ENCODE measurements around the gene PCDHAC1. TPM values are rescaled to one million over a fixed set of nuclear protein-coding genes. Genes with fewer than 3 reads are reported as not detected.
A peak's percentile ranks its signal among the peaks of the same experiment; 100 is the strongest.
"Not testable (repeated sequence)": the region's sequence is repeated elsewhere in the genome, so short reads cannot be mapped to it uniquely, and the experiment has no call there.

PCDHAC1 gene, protein sequence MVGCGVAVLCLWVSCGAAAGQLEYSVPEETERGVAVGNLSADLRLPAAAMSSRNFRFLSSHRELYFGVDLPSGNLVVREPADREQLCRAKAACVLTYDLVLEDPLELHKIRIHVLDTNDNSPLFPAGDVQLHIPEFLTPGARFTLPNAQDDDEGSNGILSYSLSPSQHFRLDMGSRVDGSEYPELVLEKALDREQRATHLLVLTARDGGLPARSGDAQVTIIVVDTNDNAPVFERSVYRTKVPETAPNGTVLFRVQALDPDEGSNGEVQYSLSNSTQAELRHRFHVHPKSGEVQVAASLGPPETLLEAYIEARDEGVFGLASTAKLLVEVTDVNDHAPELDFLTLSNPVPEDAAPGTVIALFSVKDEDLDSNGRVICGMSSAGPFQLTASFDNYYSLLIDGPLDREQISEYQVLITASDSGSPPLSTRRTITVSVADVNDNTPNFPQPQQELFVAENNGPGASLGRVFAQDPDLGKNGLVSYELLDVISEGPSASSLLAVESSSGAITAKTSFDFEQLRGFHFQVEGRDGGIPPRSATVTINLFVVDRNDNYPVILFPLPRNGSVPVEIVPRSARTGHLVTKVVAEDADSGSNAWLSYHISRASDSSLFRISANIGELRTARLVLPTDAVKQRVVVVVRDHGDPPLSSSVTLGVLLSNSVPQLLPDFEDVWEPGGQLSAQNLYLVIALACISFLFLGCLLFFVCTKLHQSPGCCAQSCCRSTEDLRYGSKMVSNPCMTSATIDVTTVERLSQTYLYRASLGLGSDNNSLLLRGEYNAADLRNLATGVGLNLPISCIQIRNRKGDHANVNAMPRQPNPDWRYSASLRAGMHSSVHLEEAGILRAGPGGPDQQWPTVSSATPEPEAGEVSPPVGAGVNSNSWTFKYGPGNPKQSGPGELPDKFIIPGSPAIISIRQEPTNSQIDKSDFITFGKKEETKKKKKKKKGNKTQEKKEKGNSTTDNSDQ
- total RNA-seq (2014; rRNA removed) = not detected in 2 replicates
- not detected for polyA plus RNA-seq (2012)

DNA sequence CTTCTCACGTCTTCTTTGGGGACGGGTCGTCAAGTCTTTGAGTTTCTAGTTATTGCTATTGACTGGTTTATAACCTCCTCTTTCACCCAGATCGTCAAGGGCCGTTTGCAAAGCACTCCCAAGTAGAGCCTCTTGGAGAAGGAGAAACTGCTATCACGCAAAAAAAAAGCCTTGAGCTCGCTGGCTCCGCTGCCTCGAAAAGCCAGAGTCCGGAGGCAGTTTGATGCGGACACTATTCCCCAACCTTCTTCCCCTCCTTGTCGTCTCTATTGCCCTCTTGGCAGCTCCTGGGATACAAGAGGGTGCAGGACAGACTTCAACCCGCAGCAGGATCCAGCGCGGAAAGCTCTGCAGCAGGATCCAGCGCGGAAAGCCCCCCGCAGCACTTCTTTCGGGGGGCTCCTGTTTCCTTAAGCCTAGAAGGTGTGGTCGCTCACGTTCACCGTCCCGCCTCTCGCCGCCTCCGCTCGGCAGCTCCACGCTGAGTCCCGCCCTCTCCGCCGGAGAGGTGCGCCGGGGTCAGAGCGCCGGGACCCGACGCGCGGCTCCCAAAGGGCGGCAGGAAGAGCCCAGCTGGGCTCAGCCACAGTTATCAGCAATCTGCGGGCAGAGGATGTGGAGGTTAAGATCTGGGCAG, at the start of gene PCDHAC1:
Gene PCDHAC1 (plus strand): TSS at position 494 of the 637 bp plus-strand sequence. CDS start 594 bp downstream, outside the sequence.
- DNase-seq (ENCODE audit: low read depth) = no peak

DNA sequence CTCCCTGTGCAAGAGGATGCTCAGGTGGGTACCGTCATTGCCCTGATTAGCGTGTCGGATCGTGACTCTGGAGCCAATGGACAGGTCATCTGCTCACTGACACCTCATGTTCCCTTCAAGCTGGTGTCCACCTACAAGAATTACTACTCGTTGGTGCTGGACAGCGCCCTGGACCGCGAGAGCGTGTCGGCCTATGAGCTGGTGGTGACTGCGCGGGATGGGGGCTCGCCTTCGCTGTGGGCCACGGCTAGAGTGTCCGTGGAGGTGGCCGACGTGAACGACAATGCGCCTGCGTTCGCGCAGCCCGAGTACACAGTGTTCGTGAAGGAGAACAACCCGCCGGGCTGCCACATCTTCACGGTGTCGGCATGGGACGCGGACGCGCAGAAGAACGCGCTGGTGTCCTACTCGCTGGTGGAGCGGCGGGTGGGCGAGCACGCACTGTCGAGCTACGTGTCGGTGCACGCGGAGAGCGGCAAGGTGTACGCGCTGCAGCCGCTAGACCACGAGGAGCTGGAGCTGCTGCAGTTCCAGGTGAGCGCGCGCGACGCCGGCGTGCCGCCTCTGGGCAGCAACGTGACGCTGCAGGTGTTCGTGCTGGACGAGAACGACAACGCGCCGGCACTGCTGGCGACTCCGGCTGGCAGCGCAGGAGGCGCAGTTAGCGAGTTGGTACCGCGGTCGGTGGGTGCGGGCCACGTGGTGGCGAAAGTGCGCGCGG, 49.4 kb upstream of the PCDHAC1 start:
- DNase-seq (ENCODE audit: low read depth) = not testable (repeated sequence)

DNA sequence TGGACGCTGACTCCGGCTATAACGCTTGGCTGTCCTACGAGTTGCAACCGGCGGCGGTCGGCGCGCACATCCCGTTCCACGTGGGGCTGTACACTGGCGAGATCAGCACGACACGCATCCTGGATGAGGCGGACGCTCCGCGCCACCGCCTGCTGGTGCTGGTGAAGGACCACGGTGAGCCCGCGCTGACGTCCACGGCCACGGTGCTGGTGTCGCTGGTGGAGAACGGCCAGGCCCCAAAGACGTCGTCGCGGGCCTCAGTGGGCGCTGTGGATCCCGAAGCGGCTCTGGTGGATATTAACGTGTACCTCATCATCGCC, 48.9 kb upstream of the PCDHAC1 start:
- no peak for DNase-seq (ENCODE audit: low read depth)

DNA sequence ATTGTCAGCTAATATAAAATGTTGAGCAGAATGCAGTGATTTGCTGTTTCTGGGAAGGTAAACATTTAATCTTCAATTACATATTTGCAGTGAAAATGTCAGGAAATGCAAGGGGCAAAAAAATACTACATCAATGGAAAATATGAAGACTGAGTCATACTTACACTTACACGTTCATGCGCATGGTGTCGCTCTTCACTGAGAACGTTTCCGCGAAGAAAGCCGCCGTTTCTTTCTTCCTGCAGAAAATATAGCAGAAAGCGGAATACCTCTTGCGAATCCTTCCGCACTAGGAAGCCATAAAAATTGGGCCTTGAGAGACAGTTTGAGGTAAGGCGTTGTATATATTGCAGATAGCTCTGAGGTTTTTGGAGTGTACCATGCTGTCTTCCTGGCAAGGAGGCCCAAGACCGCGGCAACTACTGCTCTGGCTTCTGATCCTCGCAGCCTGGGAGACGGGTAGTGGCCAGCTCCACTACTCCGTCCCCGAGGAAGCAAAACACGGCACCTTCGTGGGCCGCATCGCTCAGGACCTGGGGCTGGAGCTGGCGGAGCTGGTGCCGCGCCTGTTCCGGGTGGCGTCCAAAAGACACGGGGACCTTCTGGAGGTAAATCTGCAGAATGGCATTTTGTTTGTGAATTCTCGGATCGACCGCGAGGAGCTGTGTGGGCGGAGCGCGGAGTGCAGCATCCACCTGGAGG, 44.1 kb upstream of the PCDHAC1 start, which contains the start of gene PCDHA13:
Gene PCDHA13 (plus strand): TSS at position 236 of the 702 bp plus-strand sequence. CDS start 145 bp downstream, at position 381.
- no peak for DNase-seq (ENCODE audit: low read depth)

DNA sequence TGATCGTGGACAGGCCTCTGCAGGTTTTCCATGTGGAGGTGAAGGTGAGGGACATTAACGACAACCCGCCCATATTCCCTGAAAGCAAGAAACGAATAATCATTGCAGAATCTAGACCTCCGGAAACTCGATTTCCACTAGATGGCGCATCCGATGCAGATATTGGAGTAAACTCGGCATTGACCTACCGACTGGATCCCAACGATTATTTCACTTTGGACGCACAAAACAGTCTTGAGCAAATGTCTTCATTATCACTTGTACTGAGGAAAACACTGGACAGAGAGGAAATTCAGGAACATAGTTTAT, 43.6 kb upstream of the PCDHAC1 start:
- peak; percentile 5 for DNase-seq (ENCODE audit: low read depth)

DNA sequence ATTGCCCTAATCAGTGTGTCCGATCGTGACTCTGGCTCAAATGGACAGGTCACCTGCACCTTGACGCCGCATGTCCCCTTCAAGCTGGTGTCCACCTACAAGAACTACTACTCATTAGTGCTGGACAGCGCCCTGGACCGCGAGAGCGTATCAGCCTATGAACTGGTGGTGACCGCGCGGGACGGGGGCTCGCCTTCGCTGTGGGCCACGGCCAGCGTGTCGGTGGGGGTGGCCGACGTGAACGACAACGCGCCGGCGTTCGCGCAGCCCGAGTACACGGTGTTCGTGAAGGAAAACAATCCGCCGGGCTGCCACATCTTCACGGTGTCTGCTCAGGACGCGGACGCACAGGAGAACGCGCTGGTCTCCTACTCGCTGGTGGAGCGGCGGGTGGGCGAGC, 42.7 kb upstream of the PCDHAC1 start:
- no peak for DNase-seq (ENCODE audit: low read depth)

DNA sequence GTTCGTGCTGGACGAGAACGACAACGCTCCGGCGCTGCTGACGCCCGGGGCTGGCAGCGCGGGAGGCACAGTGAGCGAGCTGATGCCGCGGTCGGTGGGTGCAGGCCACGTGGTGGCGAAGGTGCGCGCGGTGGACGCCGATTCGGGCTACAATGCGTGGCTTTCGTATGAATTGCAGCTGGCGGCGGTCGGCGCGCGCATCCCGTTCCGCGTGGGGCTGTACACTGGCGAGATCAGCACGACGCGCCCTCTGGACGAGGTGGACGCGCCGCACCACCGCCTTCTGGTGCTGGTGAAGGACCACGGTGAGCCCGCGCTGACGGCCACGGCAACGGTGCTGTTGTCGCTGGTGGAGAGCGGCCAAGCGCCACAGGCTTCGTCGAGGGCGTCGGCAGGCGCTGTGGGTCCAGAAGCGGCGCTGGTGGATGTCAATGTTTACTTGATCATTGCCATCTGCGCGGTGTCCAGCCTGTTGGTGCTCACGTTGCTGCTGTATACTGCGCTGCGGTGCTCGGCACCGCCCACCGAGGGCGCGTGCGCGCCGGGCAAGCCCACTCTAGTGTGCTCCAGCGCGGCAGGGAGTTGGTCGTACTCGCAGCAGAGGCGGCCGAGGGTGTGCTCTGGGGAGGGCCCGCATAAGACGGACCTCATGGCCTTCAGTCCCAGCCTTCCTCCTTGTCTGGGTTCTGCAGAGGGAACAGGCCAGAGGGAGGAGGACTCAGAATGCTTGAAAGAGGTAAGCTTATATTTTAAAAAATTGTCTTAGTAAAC, 42.0 kb upstream of the PCDHAC1 start:
- no peak for DNase-seq (ENCODE audit: low read depth)

DNA sequence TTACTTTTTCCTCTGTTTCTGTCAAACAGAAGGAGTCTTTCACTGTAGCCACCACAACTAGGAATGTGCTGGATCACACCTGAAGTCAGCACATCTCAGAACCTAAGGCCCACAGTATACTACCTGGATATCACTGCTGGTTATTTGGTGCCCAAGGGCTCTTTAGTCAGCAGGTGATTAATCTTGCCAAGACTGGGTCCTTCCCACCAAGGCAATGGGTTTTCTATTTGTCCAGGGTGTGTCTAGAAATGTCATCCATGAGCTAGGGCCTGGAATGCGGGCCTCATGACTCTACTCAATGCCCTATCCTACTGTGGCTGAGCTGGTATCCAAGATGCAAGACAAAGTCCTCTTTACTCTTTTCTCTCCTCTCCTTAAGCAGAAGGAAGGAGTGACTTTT, 9.8 kb upstream of the PCDHAC1 start:
- DNase-seq (ENCODE audit: low read depth) = no peak

DNA sequence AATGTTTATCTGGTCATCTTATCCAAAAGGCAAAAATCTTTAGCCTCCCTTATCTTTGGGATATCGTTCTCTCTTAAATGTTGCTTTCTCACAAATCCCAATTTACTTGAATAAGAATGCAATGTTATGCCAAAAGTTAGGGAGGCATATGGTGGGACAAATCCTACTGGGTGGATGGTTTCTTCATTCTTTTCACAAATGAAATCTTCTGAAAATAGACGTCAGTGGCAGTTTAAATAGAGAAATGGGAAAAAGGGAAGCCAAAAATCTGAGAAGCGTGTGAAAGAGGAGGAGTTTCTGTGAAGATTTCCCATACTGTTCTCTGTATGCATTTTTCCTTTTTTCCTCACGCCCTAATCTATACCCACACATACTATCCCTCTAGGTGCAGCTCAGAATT, 2.5 kb upstream of the PCDHAC1 start:
- no peak for DNase-seq (ENCODE audit: low read depth)

DNA sequence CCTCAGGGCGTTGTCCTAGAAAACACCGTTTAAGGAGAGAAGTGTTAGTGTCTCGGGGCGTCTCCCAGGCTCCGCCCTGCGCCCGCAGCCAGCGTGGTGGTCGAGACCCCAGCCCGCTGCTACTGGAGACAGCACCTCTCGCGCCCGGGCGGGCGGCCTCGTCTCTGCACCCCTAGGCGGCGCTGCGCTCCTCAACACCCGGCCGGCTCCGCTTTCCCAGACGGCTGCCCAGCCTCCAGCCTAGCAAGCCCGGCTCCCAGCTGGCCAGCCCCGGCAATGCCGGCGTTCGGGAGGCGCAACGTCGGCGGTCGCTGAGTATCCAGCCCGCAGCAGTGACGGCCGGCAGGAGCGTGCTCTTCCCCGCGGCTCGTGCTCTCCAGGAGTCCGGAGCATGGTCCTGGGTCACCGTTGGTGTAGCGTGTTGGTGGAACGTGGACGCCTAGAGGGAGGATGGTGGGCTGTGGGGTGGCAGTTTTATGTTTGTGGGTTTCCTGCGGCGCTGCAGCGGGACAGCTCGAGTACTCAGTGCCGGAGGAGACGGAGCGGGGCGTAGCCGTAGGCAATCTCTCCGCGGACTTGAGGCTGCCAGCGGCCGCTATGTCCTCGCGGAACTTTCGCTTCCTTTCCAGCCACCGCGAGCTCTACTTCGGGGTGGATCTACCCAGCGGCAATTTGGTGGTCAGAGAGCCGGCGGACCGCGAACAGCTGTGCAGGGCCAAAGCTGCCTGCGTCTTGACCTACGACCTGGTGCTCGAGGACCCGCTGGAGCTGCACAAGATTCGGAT, 536 bp downstream of the PCDHAC1 start:
- no peak for DNase-seq (ENCODE audit: low read depth)

DNA sequence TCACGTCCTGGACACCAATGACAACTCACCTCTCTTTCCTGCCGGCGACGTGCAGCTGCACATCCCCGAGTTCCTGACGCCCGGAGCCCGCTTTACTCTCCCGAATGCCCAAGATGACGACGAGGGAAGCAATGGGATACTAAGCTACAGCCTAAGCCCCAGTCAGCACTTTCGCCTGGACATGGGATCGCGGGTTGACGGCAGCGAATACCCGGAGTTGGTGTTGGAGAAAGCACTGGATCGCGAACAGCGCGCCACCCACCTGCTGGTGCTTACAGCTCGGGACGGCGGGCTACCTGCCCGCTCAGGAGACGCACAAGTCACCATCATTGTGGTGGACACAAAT, 1.1 kb downstream of the PCDHAC1 start:
- no peak for DNase-seq (ENCODE audit: low read depth)

DNA sequence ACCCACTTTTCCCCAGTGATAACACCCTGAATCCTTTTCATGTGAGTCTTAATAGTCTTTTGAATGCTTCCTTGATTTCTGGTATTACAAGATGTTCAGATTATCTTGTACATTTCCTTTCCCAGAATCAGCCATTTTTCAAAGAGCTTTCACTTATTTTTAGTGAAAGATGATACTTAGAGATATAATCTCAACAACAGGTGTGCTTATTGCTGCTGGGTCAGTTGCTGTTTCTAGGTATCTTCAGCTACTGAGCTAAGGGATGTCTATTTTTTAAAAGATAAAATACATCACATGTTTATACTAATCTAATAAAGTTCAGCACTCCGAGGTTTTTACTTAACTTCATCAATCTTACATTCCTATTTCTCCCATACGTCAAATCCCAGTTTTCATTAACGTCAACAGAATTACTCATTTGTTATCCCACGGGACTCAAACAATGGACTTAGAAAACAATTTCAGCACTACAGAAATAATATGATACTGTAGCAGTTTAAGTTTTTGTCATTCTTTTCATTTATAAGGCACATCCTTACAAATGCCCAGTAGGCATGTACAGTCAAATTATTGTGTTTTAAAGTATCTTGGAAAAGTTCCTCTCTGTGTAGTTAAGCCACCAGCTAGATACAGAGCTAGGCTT, 9.0 kb downstream of the PCDHAC1 start:
- no peak for DNase-seq (ENCODE audit: low read depth)

DNA sequence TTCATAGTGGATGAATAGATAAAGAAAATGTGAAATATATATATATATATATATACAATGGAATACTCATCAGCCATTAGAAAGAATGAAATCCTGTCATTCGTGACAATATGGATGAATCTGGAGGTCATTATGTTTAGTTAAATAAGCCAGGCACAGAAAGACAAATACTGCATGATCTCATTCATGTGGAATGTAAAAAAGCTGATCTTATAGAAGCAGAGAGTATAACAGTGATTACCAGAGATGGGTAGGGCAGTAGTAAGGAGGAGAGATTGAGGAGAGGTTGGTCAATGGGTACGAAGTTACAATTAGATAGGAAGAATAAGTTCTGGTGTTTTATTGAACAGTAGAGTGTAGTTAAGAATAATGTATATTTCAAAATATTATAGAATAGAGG, 20.5 kb downstream of the PCDHAC1 start:
- no peak for DNase-seq (ENCODE audit: low read depth)

DNA sequence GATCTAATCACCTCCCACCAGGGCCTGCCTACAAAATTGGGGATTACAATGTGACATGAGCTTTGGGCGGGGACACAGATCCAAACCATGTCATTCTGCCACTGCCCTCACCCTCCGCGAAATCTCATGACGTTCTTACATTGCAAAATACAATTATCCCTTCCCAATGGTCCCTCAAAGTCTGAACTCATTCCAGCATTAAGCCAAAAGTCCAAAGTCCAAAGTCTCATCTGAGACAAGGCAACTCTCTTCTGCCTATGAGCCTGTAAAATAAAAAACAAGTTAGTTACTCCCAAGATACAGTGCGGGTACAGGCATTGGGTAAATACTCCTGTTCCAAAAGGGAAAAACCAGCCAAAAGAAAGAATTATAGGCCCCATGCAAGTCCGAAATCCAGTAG, 25.5 kb downstream of the PCDHAC1 start:
- DNase-seq (ENCODE audit: low read depth) = no peak

DNA sequence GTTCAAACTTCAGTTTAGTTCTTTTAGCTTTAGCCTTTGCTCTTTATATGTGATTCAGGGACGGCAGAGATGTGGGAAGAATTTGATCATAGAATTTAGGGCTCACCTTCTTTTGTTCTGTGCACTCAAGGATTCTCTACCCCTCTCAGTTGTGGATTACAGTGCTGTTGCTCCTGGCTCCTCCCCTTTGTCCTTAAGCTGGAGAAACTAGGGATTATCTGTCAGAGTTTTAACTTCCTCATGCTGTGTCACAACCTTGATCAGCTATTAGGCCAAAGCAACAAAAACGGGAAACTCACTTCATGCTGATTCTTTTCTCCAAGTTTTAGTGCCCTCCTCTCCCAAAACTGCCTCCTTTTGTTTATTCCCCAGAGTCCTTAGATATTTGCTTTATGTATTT, 27.1 kb downstream of the PCDHAC1 start:
- no peak for DNase-seq (ENCODE audit: low read depth)

DNA sequence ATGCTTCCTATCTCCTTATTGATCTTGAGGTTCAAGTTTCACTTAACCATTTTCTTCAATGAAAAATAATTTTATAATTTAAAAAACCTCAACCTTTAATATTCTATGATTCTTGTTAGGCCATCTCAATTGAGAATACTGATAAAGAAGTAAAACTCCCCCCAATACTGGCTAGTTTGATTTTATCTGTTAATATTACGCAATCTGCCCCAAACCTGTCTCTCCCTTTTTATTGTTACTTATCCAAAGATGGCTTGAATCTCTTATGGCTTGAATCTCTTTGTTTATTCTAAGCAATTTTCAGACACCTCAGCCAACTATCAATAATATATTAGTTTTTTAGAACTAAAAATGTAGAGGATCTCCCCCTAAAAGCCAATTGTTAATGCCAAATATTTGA, 36.1 kb downstream of the PCDHAC1 start:
- DNase-seq (ENCODE audit: low read depth) = no peak

DNA sequence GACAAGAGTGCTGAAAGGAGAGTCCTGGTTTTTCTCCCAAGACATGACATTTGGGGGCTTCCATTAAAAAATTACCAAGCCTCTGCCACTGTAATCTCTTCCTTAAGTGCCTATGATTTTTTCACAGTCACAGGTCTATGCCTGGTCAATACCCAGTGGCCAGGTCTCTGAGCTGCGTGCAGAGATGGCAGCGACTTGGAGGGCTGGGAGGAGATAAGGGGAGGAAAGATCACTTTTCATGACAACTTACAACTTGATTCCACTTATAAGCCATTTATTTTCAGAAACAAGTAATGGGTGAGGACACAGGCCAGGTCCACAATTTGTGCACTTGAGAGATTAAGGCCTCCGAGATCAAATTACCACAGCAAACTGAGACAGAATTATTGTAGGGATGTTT, 38.3 kb downstream of the PCDHAC1 start:
- DNase-seq (ENCODE audit: low read depth) = no peak

DNA sequence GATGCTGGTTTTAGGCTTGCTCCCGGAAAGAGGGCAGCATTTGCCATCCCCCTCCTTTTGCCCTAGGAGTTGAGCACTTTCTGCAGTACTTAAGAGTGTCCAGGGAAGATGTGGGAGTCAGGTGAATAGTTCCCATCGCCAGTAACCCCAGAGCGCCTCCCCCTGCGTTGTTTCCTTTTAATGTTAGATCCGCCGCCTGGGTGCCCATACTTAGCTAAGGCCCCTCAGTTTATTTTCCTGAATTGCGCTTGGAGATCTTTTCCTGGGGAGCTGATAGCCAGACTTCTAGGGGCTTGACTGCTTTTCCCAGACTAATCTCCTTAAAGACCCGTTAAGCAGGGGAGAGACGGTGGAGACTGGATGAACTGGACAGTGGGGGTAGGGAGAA, 39.8 kb downstream of the PCDHAC1 start:
- DNase-seq (ENCODE audit: low read depth) = no peak

Data from LHCN-M2 (cell line).